ENCODE data around the gene EMP2. TPM values are rescaled to one million over a fixed set of nuclear protein-coding genes. Genes with fewer than 3 reads are reported as not detected.

Gene EMP2
- total RNA-seq, 4 donors from 2014 or later: 7.9 to 13.5 (median 11.7) TPM

GRCh38 chr16:10618710-10619209, 38.4 kb upstream of the EMP2 start:
- H3K36me3 ChIP-seq: no peaks in the 10 kb centered on the region
- no peak for TF ChIP-seq POLR2A (IDR thresholded peaks at IDR 0.05)
- TF ChIP-seq, protein P1, sequence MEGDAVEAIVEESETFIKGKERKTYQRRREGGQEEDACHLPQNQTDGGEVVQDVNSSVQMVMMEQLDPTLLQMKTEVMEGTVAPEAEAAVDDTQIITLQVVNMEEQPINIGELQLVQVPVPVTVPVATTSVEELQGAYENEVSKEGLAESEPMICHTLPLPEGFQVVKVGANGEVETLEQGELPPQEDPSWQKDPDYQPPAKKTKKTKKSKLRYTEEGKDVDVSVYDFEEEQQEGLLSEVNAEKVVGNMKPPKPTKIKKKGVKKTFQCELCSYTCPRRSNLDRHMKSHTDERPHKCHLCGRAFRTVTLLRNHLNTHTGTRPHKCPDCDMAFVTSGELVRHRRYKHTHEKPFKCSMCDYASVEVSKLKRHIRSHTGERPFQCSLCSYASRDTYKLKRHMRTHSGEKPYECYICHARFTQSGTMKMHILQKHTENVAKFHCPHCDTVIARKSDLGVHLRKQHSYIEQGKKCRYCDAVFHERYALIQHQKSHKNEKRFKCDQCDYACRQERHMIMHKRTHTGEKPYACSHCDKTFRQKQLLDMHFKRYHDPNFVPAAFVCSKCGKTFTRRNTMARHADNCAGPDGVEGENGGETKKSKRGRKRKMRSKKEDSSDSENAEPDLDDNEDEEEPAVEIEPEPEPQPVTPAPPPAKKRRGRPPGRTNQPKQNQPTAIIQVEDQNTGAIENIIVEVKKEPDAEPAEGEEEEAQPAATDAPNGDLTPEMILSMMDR (IDR thresholded peaks at IDR 0.05 in 4 of 5, conservative IDR thresholded peaks at IDR 0.05 in 1 of 5): no peak
- H3K27me3 ChIP-seq: no peaks in the 10 kb centered on the region
- H3K9me3 ChIP-seq: no peaks in the 10 kb centered on the region
- DNase-seq (no peak), ATAC-seq (no peak)
- H3K27ac ChIP-seq: no peak overlapping the region
- intact Hi-C loops (cut with DNase I; ENCODE audit: low total_unique reads): no loop called here
- H3K4me3 ChIP-seq: no peak overlapping the region
- in situ Hi-C loops (cut with MboI; ENCODE audit: low sequenced_read_pairs in 4 of 4): no loop called here
- H3K4me1 ChIP-seq: no peaks in the 10 kb centered on the region

GRCh38 chr16:10617662-10618420, 37.4 kb upstream of the EMP2 start:
- H3K36me3 ChIP-seq: no peaks in the 10 kb centered on the region
- in situ Hi-C loops (cut with MboI; ENCODE audit: low sequenced_read_pairs in 4 of 4): no loop called here
- no peak for DNase-seq
- intact Hi-C loops (cut with DNase I; ENCODE audit: low total_unique reads): no loop called here
- no peak overlapping the region for H3K27ac ChIP-seq
- H3K4me1 ChIP-seq: no peaks in the 10 kb centered on the region
- H3K4me3 ChIP-seq: no peak overlapping the region
- no peaks in the 10 kb centered on the region for H3K27me3 ChIP-seq
- ATAC-seq: no peak
- no peaks in the 10 kb centered on the region for H3K9me3 ChIP-seq
- TF ChIP-seq POLR2A (IDR thresholded peaks at IDR 0.05): no peak
- TF ChIP-seq, protein P1 (IDR thresholded peaks at IDR 0.05 in 4 of 5, conservative IDR thresholded peaks at IDR 0.05 in 1 of 5): no peak

DNA sequence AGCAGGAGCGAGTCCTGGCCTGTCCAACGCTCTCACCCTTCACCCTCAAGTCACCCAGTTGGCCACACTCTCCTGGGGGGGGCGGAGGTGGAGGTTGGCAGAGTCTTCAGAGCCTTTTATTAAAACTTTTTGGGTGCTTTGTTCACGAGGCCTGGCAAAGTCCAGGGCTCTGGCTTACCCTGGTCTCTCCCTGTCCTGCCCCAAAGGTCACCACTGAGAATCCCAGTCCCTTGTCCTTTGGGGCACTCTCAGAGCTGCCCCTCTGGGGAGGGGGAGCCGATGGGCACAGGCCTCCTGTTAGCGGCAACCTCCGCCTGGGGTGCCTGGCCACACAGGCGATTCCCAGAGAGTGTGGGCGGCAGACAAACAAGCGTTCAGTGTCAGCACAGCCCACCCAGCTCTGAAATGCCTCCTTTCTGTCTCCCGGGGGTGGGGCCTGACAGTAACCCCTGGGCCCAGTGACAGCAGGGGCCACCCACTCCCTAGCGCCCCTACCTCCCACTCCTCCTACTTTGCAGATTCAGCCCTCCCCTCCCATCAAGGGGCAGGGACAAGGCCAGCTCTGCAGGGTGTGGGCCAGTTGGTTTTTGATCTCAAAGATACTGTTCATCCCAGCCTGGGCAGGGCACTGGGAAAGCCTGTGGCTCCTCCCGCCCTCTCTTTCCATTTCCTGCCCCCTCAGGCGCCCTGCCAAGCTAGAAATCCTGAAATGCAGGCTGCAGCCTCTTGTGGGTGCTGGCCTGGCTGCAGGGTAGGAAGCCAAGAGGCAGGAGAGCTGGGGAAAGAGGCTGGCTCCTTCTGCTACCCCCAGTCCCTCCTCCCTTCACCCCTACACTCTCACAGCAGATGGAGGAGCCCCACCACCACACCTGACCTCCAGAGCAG, 36.6 kb upstream of the EMP2 start:
- H3K9me3 ChIP-seq: no peaks in the 10 kb centered on the region
- ATAC-seq: no peak
- DNase-seq: no peak
- TF ChIP-seq, protein P1 (IDR thresholded peaks at IDR 0.05 in 4 of 5, conservative IDR thresholded peaks at IDR 0.05 in 1 of 5): no peak
- TF ChIP-seq POLR2A (IDR thresholded peaks at IDR 0.05): no peak
- in situ Hi-C loops (cut with MboI; ENCODE audit: low sequenced_read_pairs in 4 of 4): no loop called here
- no peaks in the 10 kb centered on the region for H3K27me3 ChIP-seq
- H3K4me3 ChIP-seq: no peak overlapping the region
- intact Hi-C loops (cut with DNase I; ENCODE audit: low total_unique reads): no loop called here
- H3K27ac ChIP-seq: no peak overlapping the region
- H3K36me3 ChIP-seq: no peaks in the 10 kb centered on the region
- H3K4me1 ChIP-seq: no peaks in the 10 kb centered on the region

- ATAC-seq: no peak
- no peak for DNase-seq
These were observed 36.0 kb upstream of the EMP2 start for GRCh38 chr16:10616419-10616755.

More at GRCh38 chr16:10616419-10616755, 36.0 kb upstream of the EMP2 start:
- no peaks in the 10 kb centered on the region for H3K36me3 ChIP-seq
- intact Hi-C loops (cut with DNase I; ENCODE audit: low total_unique reads) (no loop called here), in situ Hi-C loops (cut with MboI; ENCODE audit: low sequenced_read_pairs in 4 of 4) (no loop called here)
- H3K27me3 ChIP-seq: no peaks in the 10 kb centered on the region
- no peak overlapping the region for H3K27ac ChIP-seq
- H3K4me3 ChIP-seq: no peak overlapping the region
- no peaks in the 10 kb centered on the region for H3K9me3 ChIP-seq
- TF ChIP-seq, protein P1 (IDR thresholded peaks at IDR 0.05 in 4 of 5, conservative IDR thresholded peaks at IDR 0.05 in 1 of 5): no peak
- TF ChIP-seq POLR2A (IDR thresholded peaks at IDR 0.05): no peak
- no peaks in the 10 kb centered on the region for H3K4me1 ChIP-seq
